Activated CD8-positive, alpha-beta memory T cell treated with anti-CD3 and anti-CD28 coated beads for 4 hours (primary cell): ENCODE measurements around the gene IL16.

Source experiments
- DNase-seq, 2 donors: peaks; one replicate each; pipeline ENCODE4 v3.0.0-alpha.2; 2020; ENCODE audit warnings: low read depth in 2 of 2

Gene IL16

GRCh38 chr15:81174125-81174791 lies 22.4 kb upstream of the IL16 start:
- DNase-seq, result no peak

- DNase-seq, result no peak
These were observed 21.8 kb upstream of the IL16 start for GRCh38 chr15:81174792-81175327.

- no peak for DNase-seq
These were observed 21.2 kb upstream of the IL16 start for GRCh38 chr15:81175496-81175895.

GRCh38 chr15:81176291-81176893 lies 20.3 kb upstream of the IL16 start:
- DNase-seq, result no peak

GRCh38 chr15:81178365-81178764 lies 18.3 kb upstream of the IL16 start:
- DNase-seq, result no peak

- DNase-seq, result no peak
These were observed 15.5 kb upstream of the IL16 start for GRCh38 chr15:81181220-81181619.

- no peak for DNase-seq
These were observed 14.5 kb upstream of the IL16 start for GRCh38 chr15:81182031-81182755.

GRCh38 chr15:81182756-81183438 lies 13.8 kb upstream of the IL16 start:
- DNase-seq, result no peak

GRCh38 chr15:81183439-81183775 lies 13.3 kb upstream of the IL16 start:
- no peak for DNase-seq

- DNase-seq, result no peak
These were observed 12.5 kb upstream of the IL16 start for GRCh38 chr15:81184188-81184587.

GRCh38 chr15:81185631-81186295 lies 10.9 kb upstream of the IL16 start:
- DNase-seq, result no peak

GRCh38 chr15:81188354-81188753 lies 8.3 kb upstream of the IL16 start:
- DNase-seq, result no peak

GRCh38 chr15:81189583-81190283 lies 6.9 kb upstream of the IL16 start:
- no peak for DNase-seq

GRCh38 chr15:81190922-81191507 lies 5.7 kb upstream of the IL16 start:
- no peak for DNase-seq

- no peak for DNase-seq
These were observed 5.0 kb upstream of the IL16 start for GRCh38 chr15:81191701-81192100.

GRCh38 chr15:81194723-81195122 lies 2.0 kb upstream of the IL16 start:
- no peak for DNase-seq

- DNase-seq, result no peak
These were observed 1.3 kb upstream of the IL16 start for GRCh38 chr15:81195339-81195864.

- no peak for DNase-seq
These were observed 564 bp downstream of the IL16 start for GRCh38 chr15:81197255-81197630.

- DNase-seq, result no peak
These were observed 1.1 kb downstream of the IL16 start for GRCh38 chr15:81197688-81198281.
